ENCODE results near the gene ADIPOR2. TPM values are rescaled to one million over a fixed set of nuclear protein-coding genes. Genes with fewer than 3 reads are reported as not detected.

The ADIPOR2 gene
- total RNA-seq, 1 experiment from 2014 or later, result 26.5 TPM

DNA sequence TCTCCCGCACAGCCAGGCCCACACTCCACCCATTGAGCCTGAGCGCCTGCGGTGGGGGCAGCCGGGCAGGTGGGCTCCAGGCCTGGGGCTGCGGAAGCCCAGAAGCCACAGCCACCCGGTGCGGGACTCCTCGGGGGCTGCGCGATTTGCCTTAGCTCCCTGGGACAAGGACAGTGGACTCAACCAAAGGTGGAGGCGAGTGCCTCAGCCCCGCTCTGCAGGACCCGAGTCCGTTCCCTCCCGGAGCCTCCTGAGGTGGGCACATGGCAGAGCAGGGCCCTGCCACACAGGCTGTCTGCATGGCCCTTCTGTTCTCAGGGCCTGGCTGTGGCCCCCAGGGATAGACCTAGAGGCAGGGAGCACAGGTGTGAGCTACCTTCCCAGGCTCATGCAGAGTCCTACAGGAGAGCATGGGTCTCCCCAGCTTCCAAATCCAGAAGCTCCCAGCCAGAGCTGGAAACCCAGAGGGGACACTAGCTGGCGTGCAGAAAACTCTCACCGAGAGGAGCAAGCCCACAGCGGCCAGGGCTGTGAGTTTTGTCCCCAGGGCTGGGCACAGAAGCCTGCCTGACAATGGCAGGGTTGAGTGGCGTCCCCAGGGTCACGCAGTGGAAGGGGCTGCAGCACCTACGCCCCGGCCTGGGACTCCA, 107.2 kb downstream of the ADIPOR2 start:
- Histone ChIP-seq H3K36me3 (ENCODE audit: low read depth, low read length) (no peaks in the 10 kb centered on the region), H3K79me2 (ENCODE audit: low read length) (no peaks in the 10 kb centered on the region), H3K27ac (ENCODE audit: low read length) (no peak overlapping the region), H3K9ac (ENCODE audit: low read length) (no peak overlapping the region), H3K4me2 (ENCODE audit: low read length) (no peak overlapping the region), H3K27me3 (ENCODE audit: low read length) (no peaks in the 10 kb centered on the region), H3K4me1 (ENCODE audit: insufficient read depth, low read length) (peaks cover 5% of the 10 kb centered on the region; the same call in 1 of the 2 replicates), H3F3A (ENCODE audit: low read length, unreplicated experiment) (no peaks in the 10 kb centered on the region), H2AFZ (ENCODE audit: low read length) (no peak overlapping the region), H3K9me3 (ENCODE audit: low read length) (no peaks in the 10 kb centered on the region), H3K4me3 (ENCODE audit: low read length) (no peak overlapping the region), H3K9me2 (replicated peaks; ENCODE audit: low read length) (no peaks in the 10 kb centered on the region), H4K20me1 (ENCODE audit: low read length) (no peaks in the 10 kb centered on the region)
- ATAC-seq (no peak), DNase-seq (no peak)
- ChIA-PET POLR2A (ENCODE audit: unreplicated experiment) (no interaction called here), CTCF (no interaction called here)
- TF ChIP-seq, protein P1, sequence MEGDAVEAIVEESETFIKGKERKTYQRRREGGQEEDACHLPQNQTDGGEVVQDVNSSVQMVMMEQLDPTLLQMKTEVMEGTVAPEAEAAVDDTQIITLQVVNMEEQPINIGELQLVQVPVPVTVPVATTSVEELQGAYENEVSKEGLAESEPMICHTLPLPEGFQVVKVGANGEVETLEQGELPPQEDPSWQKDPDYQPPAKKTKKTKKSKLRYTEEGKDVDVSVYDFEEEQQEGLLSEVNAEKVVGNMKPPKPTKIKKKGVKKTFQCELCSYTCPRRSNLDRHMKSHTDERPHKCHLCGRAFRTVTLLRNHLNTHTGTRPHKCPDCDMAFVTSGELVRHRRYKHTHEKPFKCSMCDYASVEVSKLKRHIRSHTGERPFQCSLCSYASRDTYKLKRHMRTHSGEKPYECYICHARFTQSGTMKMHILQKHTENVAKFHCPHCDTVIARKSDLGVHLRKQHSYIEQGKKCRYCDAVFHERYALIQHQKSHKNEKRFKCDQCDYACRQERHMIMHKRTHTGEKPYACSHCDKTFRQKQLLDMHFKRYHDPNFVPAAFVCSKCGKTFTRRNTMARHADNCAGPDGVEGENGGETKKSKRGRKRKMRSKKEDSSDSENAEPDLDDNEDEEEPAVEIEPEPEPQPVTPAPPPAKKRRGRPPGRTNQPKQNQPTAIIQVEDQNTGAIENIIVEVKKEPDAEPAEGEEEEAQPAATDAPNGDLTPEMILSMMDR (conservative IDR thresholded peaks at IDR 0.05; ENCODE audit: low read depth, low read length), result no peak
- TF ChIP-seq EZH2phosphoT487 (IDR thresholded peaks at IDR 0.05; ENCODE audit: borderline replicate concordance, low read length) (no peak), EZH2 (IDR thresholded peaks at IDR 0.05; ENCODE audit: low read length, unreplicated experiment) (no peak)
- BruUV-seq (replicated peaks), result no TSS peak
- intact Hi-C loops (cut with micrococcal nuclease), result no loop called here

DNA sequence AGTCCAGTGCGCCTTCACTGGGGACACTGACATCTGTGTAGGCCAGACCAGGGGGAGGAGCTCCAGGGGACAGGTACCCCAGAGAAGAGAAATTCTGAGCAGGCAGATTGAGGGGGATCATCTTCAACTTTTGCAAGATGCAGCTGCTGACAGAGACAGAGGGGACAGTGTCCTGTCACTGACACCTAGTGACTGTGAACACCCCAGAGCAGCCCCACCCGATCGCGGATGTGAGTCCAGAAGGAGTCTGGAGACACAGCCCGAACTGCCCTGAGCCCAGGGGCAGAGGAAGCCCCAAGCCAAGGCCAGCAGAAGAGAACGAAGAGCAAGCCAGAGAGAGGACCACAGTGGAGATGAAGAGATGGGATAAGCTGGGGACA, 107.8 kb downstream of the ADIPOR2 start:
- Histone ChIP-seq H3K27ac (ENCODE audit: low read length) (no peak overlapping the region), H3K9me2 (replicated peaks; ENCODE audit: low read length) (no peaks in the 10 kb centered on the region), H3K36me3 (ENCODE audit: low read depth, low read length) (no peaks in the 10 kb centered on the region), H4K20me1 (ENCODE audit: low read length) (no peaks in the 10 kb centered on the region), H3K4me3 (ENCODE audit: low read length) (no peak overlapping the region), H3K9me3 (ENCODE audit: low read length) (no peaks in the 10 kb centered on the region), H3K4me2 (ENCODE audit: low read length) (no peak overlapping the region), H3K4me1 (ENCODE audit: insufficient read depth, low read length) (peaks cover 5% of the 10 kb centered on the region; the same call in 1 of the 2 replicates), H3K9ac (ENCODE audit: low read length) (no peak overlapping the region), H3K27me3 (ENCODE audit: low read length) (no peaks in the 10 kb centered on the region), H3K79me2 (ENCODE audit: low read length) (no peaks in the 10 kb centered on the region), H2AFZ (ENCODE audit: low read length) (no peak overlapping the region), H3F3A (ENCODE audit: low read length, unreplicated experiment) (no peaks in the 10 kb centered on the region)
- CTCF ChIA-PET, result no interaction called here
- TF ChIP-seq, protein P1 (conservative IDR thresholded peaks at IDR 0.05; ENCODE audit: low read depth, low read length), result no peak
- TF ChIP-seq EZH2 (IDR thresholded peaks at IDR 0.05; ENCODE audit: low read length, unreplicated experiment) (no peak), EZH2phosphoT487 (IDR thresholded peaks at IDR 0.05; ENCODE audit: borderline replicate concordance, low read length) (no peak)
- DNase-seq (no peak), ATAC-seq (no peak)
- intact Hi-C loops (cut with micrococcal nuclease), result no loop called here
- POLR2A ChIA-PET (ENCODE audit: unreplicated experiment), result no interaction called here
- no TSS peak for BruUV-seq (replicated peaks)

DNA sequence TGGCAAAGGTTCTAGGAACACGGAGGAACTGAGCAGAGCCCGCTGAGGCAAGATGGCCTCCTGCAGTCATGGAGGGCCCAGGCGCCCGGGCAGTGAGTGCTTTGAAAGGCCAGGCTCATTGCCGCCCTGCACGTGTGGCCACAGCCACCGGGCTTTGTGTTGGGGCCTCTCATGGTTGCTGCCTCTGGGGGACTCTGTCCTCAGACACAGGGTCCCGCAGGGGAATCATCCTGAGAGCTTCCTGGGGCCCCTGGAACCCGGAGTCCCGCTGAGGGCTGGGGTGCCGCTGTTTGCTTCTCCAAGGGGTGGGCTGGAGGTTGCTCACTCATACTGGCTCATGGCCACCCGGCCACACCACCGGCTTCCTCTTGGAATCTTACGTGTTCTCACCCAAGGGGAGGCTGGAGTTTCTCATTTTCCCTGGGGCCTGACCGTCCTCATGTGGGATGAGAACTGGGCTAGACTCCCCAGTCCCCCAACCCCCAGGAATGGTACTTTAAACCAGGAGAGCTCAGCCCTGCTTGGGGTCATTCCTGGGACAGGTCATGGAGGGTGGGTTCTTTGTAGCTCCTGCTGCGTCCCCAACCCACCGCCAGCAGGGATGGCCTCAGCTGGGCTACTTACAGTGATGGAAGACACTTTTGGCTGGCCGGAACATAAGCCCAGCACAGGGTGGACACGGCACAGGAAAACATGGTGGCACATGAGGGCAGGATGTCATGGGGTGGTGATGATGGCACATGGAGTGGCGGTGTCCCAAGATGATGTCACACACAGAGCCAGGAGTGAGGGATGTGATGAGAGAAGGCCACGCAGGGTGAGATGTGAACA, 108.4 kb downstream of the ADIPOR2 start:
- POLR2A ChIA-PET (ENCODE audit: unreplicated experiment), result no interaction called here
- TF ChIP-seq, protein P1 (conservative IDR thresholded peaks at IDR 0.05; ENCODE audit: low read depth, low read length), result no peak
- TF ChIP-seq EZH2phosphoT487 (IDR thresholded peaks at IDR 0.05; ENCODE audit: borderline replicate concordance, low read length) (no peak), EZH2 (IDR thresholded peaks at IDR 0.05; ENCODE audit: low read length, unreplicated experiment) (no peak)
- Histone ChIP-seq H3K9me3 (ENCODE audit: low read length) (no peaks in the 10 kb centered on the region), H3K4me1 (ENCODE audit: insufficient read depth, low read length) (peaks cover 5% of the 10 kb centered on the region; the same call in 1 of the 2 replicates), H3K27me3 (ENCODE audit: low read length) (no peaks in the 10 kb centered on the region), H3K4me3 (ENCODE audit: low read length) (no peak overlapping the region), H3F3A (ENCODE audit: low read length, unreplicated experiment) (no peaks in the 10 kb centered on the region), H3K9me2 (replicated peaks; ENCODE audit: low read length) (no peaks in the 10 kb centered on the region), H4K20me1 (ENCODE audit: low read length) (no peaks in the 10 kb centered on the region), H3K79me2 (ENCODE audit: low read length) (no peaks in the 10 kb centered on the region), H3K36me3 (ENCODE audit: low read depth, low read length) (no peaks in the 10 kb centered on the region), H3K27ac (ENCODE audit: low read length) (no peak overlapping the region), H2AFZ (ENCODE audit: low read length) (no peak overlapping the region), H3K9ac (ENCODE audit: low read length) (no peak overlapping the region), H3K4me2 (ENCODE audit: low read length) (no peak overlapping the region)
- DNase-seq (no peak), ATAC-seq (no peak)
- CTCF ChIA-PET, result no interaction called here
- no TSS peak for BruUV-seq (replicated peaks)
- intact Hi-C loops (cut with micrococcal nuclease), result no loop called here

Measured in PC-3 (cell line).